Measurements from ENCODE around the gene AFAP1. TPM values are rescaled to one million over a fixed set of nuclear protein-coding genes. Genes with fewer than 3 reads are reported as not detected.

The AFAP1 gene
- total and polyA plus RNA-seq, 2 donors from 2014 or later = 2.6 to 26.3 TPM

GRCh38 chr4:7710576-7711306 lies 228.9 kb downstream of the AFAP1 start:
- intact Hi-C loops (cut with DNase I) = no loop called here
- no peak for FAIRE-seq

GRCh38 chr4:7710126-7710525 lies 229.5 kb downstream of the AFAP1 start:
- DNase-seq (no peak), FAIRE-seq (no peak)
- Histone ChIP-seq H3K27me3 (ENCODE audit: control insufficient read depth, insufficient read depth, low read length) (no peaks in the 10 kb centered on the region), H3K4me1 (ENCODE audit: control insufficient read depth in 2 of 3, insufficient read depth in 2 of 3, low read depth in 1 of 3, low read length in 3 of 3) (no peaks in the 10 kb centered on the region), H3K9me3 (ENCODE audit: control insufficient read depth in 2 of 3, insufficient read depth in 1 of 3, low read length in 3 of 3) (no peaks in the 10 kb centered on the region), H3K27ac (ENCODE audit: low read depth in 2 of 2, low read length in 2 of 2) (no peak overlapping the region), H3K9ac (ENCODE audit: low read length in 3 of 3) (no peak overlapping the region), H3K4me3 (ENCODE audit: low read length in 3 of 3) (no peak overlapping the region), H3K36me3 (ENCODE audit: control insufficient read depth in 2 of 3, insufficient read depth in 3 of 3, low read length in 3 of 3) (no peaks in the 10 kb centered on the region)
- TF ChIP-seq, protein P1, sequence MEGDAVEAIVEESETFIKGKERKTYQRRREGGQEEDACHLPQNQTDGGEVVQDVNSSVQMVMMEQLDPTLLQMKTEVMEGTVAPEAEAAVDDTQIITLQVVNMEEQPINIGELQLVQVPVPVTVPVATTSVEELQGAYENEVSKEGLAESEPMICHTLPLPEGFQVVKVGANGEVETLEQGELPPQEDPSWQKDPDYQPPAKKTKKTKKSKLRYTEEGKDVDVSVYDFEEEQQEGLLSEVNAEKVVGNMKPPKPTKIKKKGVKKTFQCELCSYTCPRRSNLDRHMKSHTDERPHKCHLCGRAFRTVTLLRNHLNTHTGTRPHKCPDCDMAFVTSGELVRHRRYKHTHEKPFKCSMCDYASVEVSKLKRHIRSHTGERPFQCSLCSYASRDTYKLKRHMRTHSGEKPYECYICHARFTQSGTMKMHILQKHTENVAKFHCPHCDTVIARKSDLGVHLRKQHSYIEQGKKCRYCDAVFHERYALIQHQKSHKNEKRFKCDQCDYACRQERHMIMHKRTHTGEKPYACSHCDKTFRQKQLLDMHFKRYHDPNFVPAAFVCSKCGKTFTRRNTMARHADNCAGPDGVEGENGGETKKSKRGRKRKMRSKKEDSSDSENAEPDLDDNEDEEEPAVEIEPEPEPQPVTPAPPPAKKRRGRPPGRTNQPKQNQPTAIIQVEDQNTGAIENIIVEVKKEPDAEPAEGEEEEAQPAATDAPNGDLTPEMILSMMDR (IDR thresholded peaks at IDR 0.05; ENCODE audit: borderline replicate concordance, extremely low read depth, insufficient read depth) = no peak
- intact Hi-C loops (cut with DNase I) = no loop called here

More at GRCh38 chr4:7710576-7711306, 228.9 kb downstream of the AFAP1 start:
- H3K9me3 ChIP-seq (ENCODE audit: control insufficient read depth in 2 of 3, insufficient read depth in 1 of 3, low read length in 3 of 3) = no peaks in the 10 kb centered on the region
- H3K27me3 ChIP-seq (ENCODE audit: control insufficient read depth, insufficient read depth, low read length) = no peaks in the 10 kb centered on the region
- DNase-seq = no peak
- no peak overlapping the region for H3K4me3 ChIP-seq (ENCODE audit: low read length in 3 of 3)
- no peak overlapping the region for H3K9ac ChIP-seq (ENCODE audit: low read length in 3 of 3)
- TF ChIP-seq, protein P1 (IDR thresholded peaks at IDR 0.05; ENCODE audit: borderline replicate concordance, extremely low read depth, insufficient read depth) = no peak
- H3K36me3 ChIP-seq (ENCODE audit: control insufficient read depth in 2 of 3, insufficient read depth in 3 of 3, low read length in 3 of 3) = no peaks in the 10 kb centered on the region
- no peak overlapping the region for H3K27ac ChIP-seq (ENCODE audit: low read depth in 2 of 2, low read length in 2 of 2)
- no peaks in the 10 kb centered on the region for H3K4me1 ChIP-seq (ENCODE audit: control insufficient read depth in 2 of 3, insufficient read depth in 2 of 3, low read depth in 1 of 3, low read length in 3 of 3)

GRCh38 chr4:7709431-7709830 lies 230.2 kb downstream of the AFAP1 start:
- Histone ChIP-seq H3K9ac (ENCODE audit: low read length in 3 of 3) (no peak overlapping the region), H3K4me1 (ENCODE audit: control insufficient read depth in 2 of 3, insufficient read depth in 2 of 3, low read depth in 1 of 3, low read length in 3 of 3) (no peaks in the 10 kb centered on the region), H3K4me3 (ENCODE audit: low read length in 3 of 3) (no peak overlapping the region), H3K9me3 (ENCODE audit: control insufficient read depth in 2 of 3, insufficient read depth in 1 of 3, low read length in 3 of 3) (no peaks in the 10 kb centered on the region), H3K36me3 (ENCODE audit: control insufficient read depth in 2 of 3, insufficient read depth in 3 of 3, low read length in 3 of 3) (no peaks in the 10 kb centered on the region), H3K27ac (ENCODE audit: low read depth in 2 of 2, low read length in 2 of 2) (no peak overlapping the region), H3K27me3 (ENCODE audit: control insufficient read depth, insufficient read depth, low read length) (no peaks in the 10 kb centered on the region)
- intact Hi-C loops (cut with DNase I) = no loop called here
- FAIRE-seq (no peak), DNase-seq (no peak)
- TF ChIP-seq, protein P1 (IDR thresholded peaks at IDR 0.05; ENCODE audit: borderline replicate concordance, extremely low read depth, insufficient read depth) = no peak

All from kidney (tissue), 14 donors.